B cell (primary cell): ENCODE results near the gene EEF1AKMT4. TPM values are rescaled to one million over a fixed set of nuclear protein-coding genes. Genes with fewer than 3 reads are reported as not detected.
A peak's percentile ranks its signal among the peaks of the same experiment; 100 is the strongest.

Experiments
- ATAC-seq: fragments of 200-7000 bp; cut with Tn5 transposase; one replicate; pipeline ENCODE4 v1.10.0; 2021; ENCODE audit warnings: low read depth, mild to moderate bottlenecking, moderate number of reproducible peaks, moderate library complexity
- CTCF ChIA-PET: fragments of 350-600 bp; sonication (Branson Sonifier 250); formaldehyde crosslinking; loops from one replicate; lab custom pipeline; 2021; ENCODE audit warnings: antibody characterized with exemption, inconsistent platforms; lab: Charles Lee
- POLR2A ChIA-PET: fragments of 350-600 bp; sonication (Branson Sonifier 250); formaldehyde crosslinking; loops from one replicate; lab custom pipeline; 2021; ENCODE audit warnings: antibody characterized with exemption; lab: Charles Lee
- DNase-seq: peaks from one replicate; pipeline ENCODE4 v3.0.0; 2013
- H2AFZ ChIP-seq: 2 replicates; pipeline ENCODE4 v1.6.1; 2012; ENCODE audit warnings: mild to moderate bottlenecking, low read depth, low read length; ENCODE audit not compliant: insufficient read depth, poor library complexity, severe bottlenecking
- H3K27ac ChIP-seq, 2 donors: 1 replicate in 1 of 2; 2 replicates in 1 of 2; pipeline ENCODE4 v1.5.1; 2012 to 2013; ENCODE audit warnings: low read length in 2 of 2, mild to moderate bottlenecking in 2 of 2, moderate library complexity in 1 of 2
- H3K27me3 ChIP-seq, 4 experiments: fragments of 200-600 bp in 1 of 4; sonication (generic) in 1 of 4; replicated peaks in 1 of 4; 1 replicate in 2 of 4; 2 replicates in 2 of 4; pipeline versions ENCODE4 v1.6.1 to v1.7.0; 2013 to 2016; ENCODE audit warnings: low read length in 3 of 4, mild to moderate bottlenecking in 2 of 4, mixed read lengths in 1 of 4, moderate library complexity in 1 of 4; ENCODE audit not compliant: insufficient read depth in 4 of 4, control insufficient read depth in 3 of 4; ENCODE audit errors: control extremely low read depth in 1 of 4
- H3K36me3 ChIP-seq, 2 experiments: replicated peaks in 1 of 2; 1 replicate in 1 of 2; 2 replicates in 1 of 2; pipeline versions ENCODE4 v1.6.1 to v1.7.1; 2013; ENCODE audit warnings: low read length in 1 of 2; ENCODE audit not compliant: insufficient read depth in 2 of 2, control insufficient read depth in 1 of 2; ENCODE audit errors: control extremely low read depth in 1 of 2, extremely low read depth in 1 of 2
- H3K4me1 ChIP-seq, 2 donors: fragments of 200-600 bp in 1 of 2; sonication (generic) in 1 of 2; 1 replicate in 1 of 2; 2 replicates in 1 of 2; pipeline versions ENCODE4 v1.5.1 to v1.6.1; 2013 to 2017; ENCODE audit warnings: low read length in 2 of 2; ENCODE audit not compliant: control insufficient read depth in 2 of 2, insufficient read depth in 2 of 2
- H3K4me2 ChIP-seq: replicated peaks from 2 replicates; pipeline ENCODE3; 2012; ENCODE audit warnings: mild to moderate bottlenecking, low read depth, low read length; ENCODE audit not compliant: poor library complexity, severe bottlenecking
- H3K4me3 ChIP-seq, 5 experiments: fragments of 200-600 bp in 1 of 5; sonication (generic) in 1 of 5; 1 replicate in 3 of 5; 2 replicates in 2 of 5; pipeline versions ENCODE4 v1.5.1 to v1.7.0; 2011 to 2016; ENCODE audit warnings: low read length in 4 of 5, mild to moderate bottlenecking in 4 of 5, low read depth in 2 of 5, control low read depth in 1 of 5, moderate library complexity in 1 of 5; ENCODE audit not compliant: insufficient read depth in 1 of 5; ENCODE audit errors: control extremely low read depth in 1 of 5, extremely low read depth in 1 of 5
- H3K79me2 ChIP-seq: fragments of 200-600 bp; sonication (generic); one replicate; pipeline ENCODE4 v1.6.0; 2016; ENCODE audit warnings: low read length; ENCODE audit not compliant: control insufficient read depth, insufficient read depth
- H3K9ac ChIP-seq: fragments of 200-600 bp; sonication (generic); 2 replicates; pipeline ENCODE4 v1.6.1; 2017; ENCODE audit warnings: mild to moderate bottlenecking, low read length, moderate library complexity
- H3K9me3 ChIP-seq, 3 donors: one replicate each; pipeline versions ENCODE4 v1.6.1 to v1.7.1; 2013; ENCODE audit warnings: low read length in 2 of 3; ENCODE audit not compliant: control insufficient read depth in 2 of 3, insufficient read depth in 1 of 3; ENCODE audit errors: control extremely low read depth in 1 of 3
- H4K20me1 ChIP-seq: 2 replicates; pipeline ENCODE4 v1.6.0; 2012; ENCODE audit warnings: mild to moderate bottlenecking, low read length; ENCODE audit not compliant: insufficient read depth, control insufficient read depth, poor library complexity, severe bottlenecking
- H3K27ac Mint-ChIP-seq: one replicate; pipeline ENCODE4 v1.8.0; 2021; ENCODE audit warnings: mixed read lengths
- H3K27me3 Mint-ChIP-seq: one replicate; pipeline ENCODE4 v1.8.0; 2021; ENCODE audit warnings: mixed read lengths
- H3K4me1 Mint-ChIP-seq: one replicate; pipeline ENCODE4 v1.8.0; 2021; ENCODE audit warnings: mixed read lengths
- H3K4me3 Mint-ChIP-seq: one replicate; pipeline ENCODE4 v1.8.0; 2021; ENCODE audit warnings: mixed read lengths
- H3K9me3 Mint-ChIP-seq: one replicate; pipeline ENCODE4 v1.8.0; 2022; ENCODE audit warnings: mixed read lengths; ENCODE audit not compliant: insufficient read depth
- EZH2 ChIP-seq: IDR thresholded peaks from 2 replicates; pipeline ENCODE4 v1.6.1; 2012; ENCODE audit warnings: borderline replicate concordance, low read depth, mild to moderate bottlenecking, moderate library complexity, low read length; ENCODE audit not compliant: insufficient read depth, poor library complexity, severe bottlenecking
- WGBS: methylation state at CpG from one replicate; pipeline ENCODE4 v1.1.5; 2013; ENCODE audit warnings: missing lambda C conversion rate; ENCODE audit not compliant: insufficient coverage; 5-methylcytosine and 5-hydroxymethylcytosine counted together
- intact Hi-C: fragments of 100-400 bp; cut with micrococcal nuclease; formaldehyde crosslinking; loops from one replicate; pipeline ENCODE4 v1.10.0; 2022
- polyA plus RNA-seq: library from polyadenylated mRNA; depleted of rRNA; stranded (reverse); fragments of >200 nt; gene quantifications from 2 replicates; pipeline ENCODE4 v1.2.3, GENCODE V29; 2012
- total RNA-seq, 2 donors: library from RNA; stranded (reverse); fragments of 120-200 nt in 1 of 2; gene quantifications; 1 replicate in 1 of 2; 2 replicates in 1 of 2; pipeline versions ENCODE4 v1.2.3 to v1.2.4, GENCODE V29; 2013 to 2022
- TF ChIP-seq, protein P1 (sequence below): fragments of 200-600 bp; IDR thresholded peaks from one replicate; pipeline ENCODE4 v1.8.0; 2022; ENCODE audit warnings: antibody characterized with exemption, mild to moderate bottlenecking

The EEF1AKMT4 gene
- total and polyA plus RNA-seq, 2 donors (not counting 1 experiment from before 2014, with no cell fraction given), result 1.5 to 2.5 TPM

DNA sequence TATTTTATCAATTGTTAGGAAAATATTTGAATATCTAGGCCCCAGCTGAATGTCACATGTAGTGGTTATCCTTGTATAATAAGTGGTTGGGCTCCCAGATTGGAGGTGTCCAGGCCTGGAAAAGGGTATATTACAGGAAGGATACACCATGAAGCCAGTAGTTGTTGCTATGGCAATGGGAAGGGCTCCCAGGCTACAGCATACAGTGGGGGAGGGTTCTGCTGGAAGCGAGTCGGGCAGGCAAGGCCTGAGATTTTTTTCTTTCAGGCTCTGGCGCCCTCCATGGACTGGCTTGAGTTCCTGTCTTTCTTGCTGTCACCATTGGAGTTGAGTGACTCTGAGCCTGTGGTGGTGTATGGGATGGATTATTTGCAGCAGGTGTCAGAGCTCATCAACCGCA lies 35.2 kb downstream of the EEF1AKMT4 start:
- Histone ChIP-seq H3K36me3 (no peaks in the 10 kb centered on the region), H3K9ac (no peak overlapping the region), H4K20me1 (no peaks in the 10 kb centered on the region), H3K27ac (no peak overlapping the region), H3K4me3 (no peak overlapping the region), H3K79me2 (no peaks in the 10 kb centered on the region), H2AFZ (no peak overlapping the region), H3K4me2 (no peak overlapping the region), H3K4me1 (no peaks in the 10 kb centered on the region), H3K9me3 (no peaks in the 10 kb centered on the region), H3K27me3 (peaks cover 0 to 10% (median 2%) of the 10 kb centered on the region in 4 experiments)
- no peaks in the 10 kb centered on the region for H3K4me1 Mint-ChIP-seq
- TF ChIP-seq EZH2, result no peak
- TF ChIP-seq, protein P1, sequence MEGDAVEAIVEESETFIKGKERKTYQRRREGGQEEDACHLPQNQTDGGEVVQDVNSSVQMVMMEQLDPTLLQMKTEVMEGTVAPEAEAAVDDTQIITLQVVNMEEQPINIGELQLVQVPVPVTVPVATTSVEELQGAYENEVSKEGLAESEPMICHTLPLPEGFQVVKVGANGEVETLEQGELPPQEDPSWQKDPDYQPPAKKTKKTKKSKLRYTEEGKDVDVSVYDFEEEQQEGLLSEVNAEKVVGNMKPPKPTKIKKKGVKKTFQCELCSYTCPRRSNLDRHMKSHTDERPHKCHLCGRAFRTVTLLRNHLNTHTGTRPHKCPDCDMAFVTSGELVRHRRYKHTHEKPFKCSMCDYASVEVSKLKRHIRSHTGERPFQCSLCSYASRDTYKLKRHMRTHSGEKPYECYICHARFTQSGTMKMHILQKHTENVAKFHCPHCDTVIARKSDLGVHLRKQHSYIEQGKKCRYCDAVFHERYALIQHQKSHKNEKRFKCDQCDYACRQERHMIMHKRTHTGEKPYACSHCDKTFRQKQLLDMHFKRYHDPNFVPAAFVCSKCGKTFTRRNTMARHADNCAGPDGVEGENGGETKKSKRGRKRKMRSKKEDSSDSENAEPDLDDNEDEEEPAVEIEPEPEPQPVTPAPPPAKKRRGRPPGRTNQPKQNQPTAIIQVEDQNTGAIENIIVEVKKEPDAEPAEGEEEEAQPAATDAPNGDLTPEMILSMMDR, result no peak
- 31% methylated on average over 3 of the region's 4 CpGs for WGBS
- no peak overlapping the region for H3K27ac Mint-ChIP-seq
- DNase-seq (no peak), ATAC-seq (no peak)
- ChIA-PET POLR2A (no interaction called here), CTCF (interaction anchor here (1.1 kb wide), 1 partner anchor 57 kb away, joined by 9 read pairs; no protein-coding TSS in a partner anchor)
- intact Hi-C loops, result no loop called here
- no peaks in the 10 kb centered on the region for H3K9me3 Mint-ChIP-seq
- H3K4me3 Mint-ChIP-seq, result no peak overlapping the region
- peaks cover 34% of the 10 kb centered on the region for H3K27me3 Mint-ChIP-seq

GRCh38 chr3:184289426-184289938 lies 40.0 kb downstream of the EEF1AKMT4 start:
- TF ChIP-seq, protein P1, result peak; percentile 66
- TF ChIP-seq EZH2, result no peak
- H3K4me1 ChIP-seq, result no peaks in the 10 kb centered on the region
- peak overlapping the region; percentile 13 for H2AFZ ChIP-seq
- ChIA-PET POLR2A (no interaction called here), CTCF (interaction anchor here (0.6 to 1.6 kb wide), 7 partner anchors 61 to 394 kb away, joined by 3 to 8 read pairs (median 3); no protein-coding TSS in a partner anchor)
- Mint-ChIP-seq H3K27me3 (peaks cover 23% of the 10 kb centered on the region), H3K9me3 (no peaks in the 10 kb centered on the region), H3K4me3 (no peak overlapping the region), H3K4me1 (no peaks in the 10 kb centered on the region), H3K27ac (no peak overlapping the region)
- no peak overlapping the region for H3K9ac ChIP-seq
- intact Hi-C loops, result loop anchor here (1.0 kb wide), 2 partner anchors 62 to 394 kb away; no protein-coding TSS in a partner anchor
- no peak overlapping the region for H3K4me3 ChIP-seq
- DNase-seq, result peak; percentile 56
- H3K27ac ChIP-seq, result no peak overlapping the region
- peaks cover 0 to 15% (median 4%) of the 10 kb centered on the region in 4 experiments for H3K27me3 ChIP-seq
- H3K79me2 ChIP-seq, result no peaks in the 10 kb centered on the region
- no peaks in the 10 kb centered on the region for H4K20me1 ChIP-seq
- WGBS, result 16% methylated on average over 6 of the region's 10 CpGs
- no peak overlapping the region for H3K4me2 ChIP-seq
- H3K36me3 ChIP-seq, result no peaks in the 10 kb centered on the region
- peak; percentile 49 for ATAC-seq
- no peaks in the 10 kb centered on the region for H3K9me3 ChIP-seq
